UCSD-AML1 (cell line): ENCODE measurements around the gene MYO7B.

Experiments used
- DNase-seq: peaks from one replicate; lab custom pipeline; 2025; ENCODE audit not compliant: unreplicated experiment; lab: John Stamatoyannopoulos, UW

The MYO7B gene

DNA sequence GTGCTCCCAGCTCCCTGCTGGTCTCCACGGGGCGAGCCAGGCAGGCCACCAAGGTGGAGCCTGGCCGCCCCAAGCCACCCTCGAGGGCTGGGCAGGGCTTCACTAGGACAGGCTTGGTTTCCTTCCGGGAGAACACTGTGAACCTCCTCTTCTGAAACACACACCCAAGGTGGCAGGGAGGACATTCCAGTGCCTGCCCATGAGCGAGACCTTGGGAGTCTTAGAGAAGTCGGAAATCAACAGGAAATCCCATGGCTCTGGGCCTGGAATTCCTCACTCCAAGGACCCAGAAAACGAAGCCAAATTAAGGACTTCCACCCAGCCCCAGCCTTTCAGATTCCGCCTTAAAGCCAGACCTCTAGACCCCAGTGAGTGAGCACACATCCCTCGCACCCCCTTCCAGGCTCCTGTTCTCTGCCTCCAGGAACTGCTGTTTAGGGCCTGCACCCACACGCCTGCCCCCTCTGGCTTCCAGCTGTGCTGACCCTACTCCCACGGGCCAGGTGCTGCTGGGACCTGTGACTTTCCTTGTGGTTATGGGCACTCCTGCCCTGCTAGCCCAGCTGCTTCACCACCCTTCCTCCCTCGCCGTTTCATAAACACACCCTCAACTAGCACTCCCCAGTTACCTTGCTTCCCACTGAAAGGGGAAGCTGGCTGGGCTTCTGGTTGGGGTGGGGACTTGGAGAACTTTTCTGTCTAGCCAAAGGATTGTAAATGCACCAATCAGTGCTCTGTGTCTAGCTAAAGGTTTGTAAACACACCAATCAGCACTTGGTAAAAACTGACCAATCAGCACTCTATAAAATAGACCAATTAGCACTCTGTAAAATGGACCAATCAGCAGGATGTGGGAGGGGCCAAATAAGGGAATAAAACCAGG, 124.2 kb downstream of the MYO7B start:
- DNase-seq = peak; percentile 44

DNA sequence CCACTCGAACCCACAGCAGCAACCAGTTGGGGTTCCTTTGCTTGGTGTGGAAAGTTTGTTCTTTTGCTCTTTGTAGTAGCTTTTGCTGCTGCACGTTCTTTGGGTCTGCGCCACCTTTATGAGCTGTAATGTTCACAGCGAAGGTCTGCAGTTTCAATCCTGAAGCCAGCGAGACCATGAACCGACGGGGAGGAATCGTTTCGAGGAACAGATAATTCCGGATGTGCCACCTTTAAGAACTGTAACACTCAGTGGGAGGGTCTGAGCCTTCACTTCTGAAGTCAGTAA, 124.8 kb downstream of the MYO7B start:
- DNase-seq = no peak

DNA sequence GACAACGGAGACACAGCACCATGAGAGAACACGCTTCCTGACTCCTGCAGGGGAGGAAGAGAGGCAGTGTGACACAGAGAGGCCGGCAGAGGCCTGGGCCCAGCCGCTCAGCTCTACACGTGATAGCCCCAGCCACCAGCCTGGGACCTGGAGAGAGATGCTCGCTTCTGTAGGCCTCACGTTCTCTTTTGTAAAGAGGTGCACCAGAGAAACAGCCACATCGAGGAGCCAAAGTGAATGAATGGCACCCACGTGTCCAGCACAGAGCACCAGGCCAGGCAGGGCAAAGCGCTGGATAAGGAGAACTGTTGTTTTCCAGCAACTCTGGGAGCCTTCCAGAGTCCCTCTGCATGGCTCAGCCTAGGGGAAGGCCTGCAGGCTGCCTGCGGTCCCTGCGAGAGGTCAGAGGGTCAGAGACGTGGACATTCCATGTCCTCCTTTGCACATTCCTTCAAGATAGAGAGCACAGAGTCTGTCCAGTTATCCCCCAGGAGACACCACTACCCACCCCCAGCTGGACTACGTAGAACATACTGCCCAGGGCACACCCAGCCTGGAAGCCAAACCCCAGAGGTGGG, 125.7 kb downstream of the MYO7B start:
- DNase-seq = no peak

- no peak for DNase-seq
Measured at GRCh38 chr2:127661949-127662510, 126.5 kb downstream of the MYO7B start.

DNA sequence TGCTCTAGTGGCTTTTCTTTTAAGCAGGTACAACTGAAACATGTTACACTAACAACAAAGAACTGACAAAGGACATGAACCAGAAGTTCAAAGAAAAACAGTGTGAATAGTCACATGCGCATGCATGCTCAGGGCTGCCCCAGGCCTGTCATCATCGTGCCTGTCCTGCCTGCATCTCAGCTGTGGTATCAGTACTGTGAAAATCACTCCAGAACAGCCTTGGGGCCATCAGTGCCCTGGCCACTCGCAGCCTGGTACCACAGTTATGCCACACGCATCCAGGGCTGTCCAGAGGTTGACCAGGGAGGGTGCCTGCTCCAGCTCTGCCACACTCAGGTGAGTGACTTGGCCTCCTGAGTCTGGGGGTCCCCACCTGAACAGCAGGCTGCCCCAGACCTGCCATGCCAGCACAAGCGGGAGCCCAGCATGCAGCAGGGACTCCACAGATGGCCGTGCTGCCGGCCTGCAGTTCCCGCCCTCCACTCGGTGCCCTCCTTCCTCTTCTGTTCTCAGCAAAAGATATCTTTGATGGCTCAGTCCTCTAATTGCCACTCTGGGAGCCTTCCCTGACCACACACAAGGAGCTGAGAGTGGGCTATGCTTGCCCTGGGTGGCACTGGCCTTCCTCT, 127.6 kb downstream of the MYO7B start:
- DNase-seq = no peak

DNA sequence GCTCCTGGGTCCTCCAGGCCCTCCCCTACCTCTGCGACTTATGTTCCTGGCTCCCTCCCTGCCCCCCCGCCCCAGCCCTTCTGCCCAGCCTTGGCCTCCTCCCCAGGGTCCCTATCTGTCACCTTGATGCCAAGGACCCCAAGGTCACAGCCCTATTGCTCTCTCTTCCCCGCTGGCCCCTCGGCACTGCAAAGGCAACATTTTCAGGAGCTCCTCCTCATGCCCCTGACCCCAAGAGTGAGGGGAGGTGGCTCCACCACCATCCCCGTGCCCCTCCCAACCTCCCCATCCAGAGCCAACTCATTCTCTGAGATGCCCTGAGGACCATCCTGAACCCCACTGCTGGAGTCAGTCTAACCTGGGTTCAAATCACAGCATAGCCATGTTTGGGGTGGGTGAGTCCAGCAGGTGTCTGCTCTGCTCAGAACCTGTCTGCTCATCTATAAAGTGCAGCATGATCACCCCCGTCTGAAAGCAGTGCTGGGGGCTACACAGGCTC, 128.1 kb downstream of the MYO7B start:
- no peak for DNase-seq

- DNase-seq = no peak
Measured at GRCh38 chr2:127664065-127664894, 128.8 kb downstream of the MYO7B start.

DNA sequence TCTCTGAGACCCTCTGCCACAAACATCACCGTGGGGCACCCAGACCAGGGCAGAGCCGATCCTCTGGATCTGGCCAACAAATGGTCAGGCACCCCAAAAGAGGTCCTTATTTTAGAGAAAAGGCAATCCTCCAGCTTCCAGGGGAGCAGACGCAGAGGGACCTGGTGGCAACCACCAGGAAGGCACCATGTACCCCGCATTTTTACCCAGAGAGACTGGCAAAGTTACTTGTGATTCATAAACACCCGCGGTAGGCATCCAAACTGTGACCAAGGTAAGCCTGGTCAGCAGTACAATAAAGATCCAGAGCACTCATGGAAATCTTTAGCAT, 129.4 kb downstream of the MYO7B start:
- DNase-seq = no peak

DNA sequence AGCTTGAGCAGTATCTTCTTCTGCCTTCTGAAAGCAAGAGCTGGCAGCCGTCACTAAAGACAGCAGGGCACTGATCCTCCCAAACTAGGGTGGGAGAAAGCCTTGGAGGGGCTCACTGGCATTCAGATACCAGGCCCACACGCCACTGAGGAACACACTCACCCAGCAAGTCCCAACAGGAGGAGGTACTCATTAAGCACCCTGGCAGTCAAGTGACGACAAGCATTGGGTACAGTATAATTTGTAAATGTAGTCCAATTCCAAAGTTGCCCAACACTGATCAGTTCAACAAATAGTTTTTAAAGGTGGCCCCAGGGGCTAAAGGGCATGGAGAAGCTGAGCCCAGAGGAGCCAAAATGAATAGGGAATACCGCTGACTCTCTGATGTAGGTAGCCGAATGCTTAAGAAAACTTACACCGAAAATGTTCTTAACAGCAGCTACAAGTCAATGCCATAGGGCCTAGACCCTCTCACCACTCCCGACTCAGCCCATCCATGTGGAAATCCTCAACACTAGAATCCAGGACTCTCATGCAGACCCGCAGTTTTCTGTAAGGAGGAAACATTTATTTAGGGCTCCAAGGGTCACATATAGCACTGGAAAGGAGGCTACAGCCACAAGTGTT, 129.9 kb downstream of the MYO7B start:
- no peak for DNase-seq

- no peak for DNase-seq
Measured at GRCh38 chr2:127669056-127669455, 133.6 kb downstream of the MYO7B start.

DNA sequence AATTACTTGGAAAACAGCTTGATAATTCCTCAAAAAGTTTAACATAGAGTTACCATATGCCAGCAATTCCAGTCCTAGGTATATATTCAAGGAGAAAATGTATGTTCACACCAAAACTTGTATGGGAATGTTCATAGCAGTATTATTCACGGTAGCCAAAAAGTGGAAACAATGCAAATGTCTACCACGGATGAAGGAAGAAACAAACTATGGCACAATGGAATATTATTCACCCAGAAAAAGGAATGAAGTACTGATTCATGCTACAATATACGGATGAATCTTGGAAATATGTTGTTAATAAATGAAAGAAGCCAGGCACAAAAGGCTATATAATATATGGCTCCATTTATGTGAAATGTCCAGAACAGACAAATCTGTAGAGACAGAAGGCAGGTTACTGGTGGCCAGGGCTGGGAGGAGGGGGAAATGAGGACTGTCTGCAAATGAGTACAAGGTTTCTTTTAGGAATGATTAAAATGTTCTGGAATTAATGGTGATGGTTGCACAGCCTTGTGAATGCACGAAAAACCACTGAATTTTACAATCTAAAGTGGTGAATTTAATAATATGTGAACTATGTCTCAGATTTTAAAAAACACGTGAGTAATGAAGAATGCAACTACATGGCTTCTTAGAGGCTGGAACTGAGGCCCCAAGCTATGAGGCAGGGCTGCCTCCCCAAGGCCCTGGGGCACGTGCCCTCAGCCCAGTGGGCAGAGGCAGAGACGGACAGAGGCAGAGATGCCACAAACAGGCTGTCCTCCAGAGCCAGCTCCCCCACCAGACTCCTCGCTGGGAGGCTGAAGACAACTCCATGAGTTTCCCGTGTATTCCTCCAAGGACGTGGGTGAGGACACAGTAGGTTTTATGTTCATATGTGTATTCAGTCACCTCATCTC, 134.8 kb downstream of the MYO7B start:
- no peak for DNase-seq

- DNase-seq = no peak
Measured at GRCh38 chr2:127670957-127671290, 135.4 kb downstream of the MYO7B start.

DNA sequence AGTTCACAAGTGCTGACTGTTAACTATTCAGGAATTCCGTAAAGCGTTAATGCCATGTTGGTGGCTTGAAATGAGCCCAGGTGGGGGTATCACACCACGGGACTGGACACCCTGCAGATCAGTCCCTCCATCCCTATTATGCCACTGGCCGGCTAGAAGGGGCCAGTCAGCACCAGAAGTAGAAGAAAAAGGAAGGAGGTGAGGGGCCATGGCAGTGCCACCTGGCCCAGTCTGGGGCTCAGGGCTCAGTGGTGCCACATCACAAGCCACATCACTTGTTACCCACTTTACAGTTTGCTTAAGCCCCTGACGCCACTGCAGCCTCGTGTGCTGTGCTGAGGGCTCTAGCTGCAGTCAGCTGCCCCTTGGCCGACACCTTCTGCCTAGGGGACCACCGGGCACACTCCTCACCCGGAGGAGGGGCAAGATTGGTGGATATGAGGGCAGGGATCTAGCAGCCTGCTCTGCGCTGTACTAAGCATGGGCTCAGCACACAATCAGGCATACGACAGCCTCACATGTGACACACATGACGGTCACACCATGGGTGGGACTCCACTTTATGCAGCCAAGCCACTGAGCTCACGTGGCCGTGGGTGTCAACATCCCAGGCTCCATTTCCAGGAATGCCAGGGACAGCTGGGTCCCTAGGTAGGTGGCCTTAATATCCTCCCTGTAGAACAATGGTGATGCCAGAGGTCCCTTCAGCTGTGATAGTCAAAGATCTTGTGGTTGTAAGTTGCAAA, 136.2 kb downstream of the MYO7B start:
- DNase-seq = no peak

DNA sequence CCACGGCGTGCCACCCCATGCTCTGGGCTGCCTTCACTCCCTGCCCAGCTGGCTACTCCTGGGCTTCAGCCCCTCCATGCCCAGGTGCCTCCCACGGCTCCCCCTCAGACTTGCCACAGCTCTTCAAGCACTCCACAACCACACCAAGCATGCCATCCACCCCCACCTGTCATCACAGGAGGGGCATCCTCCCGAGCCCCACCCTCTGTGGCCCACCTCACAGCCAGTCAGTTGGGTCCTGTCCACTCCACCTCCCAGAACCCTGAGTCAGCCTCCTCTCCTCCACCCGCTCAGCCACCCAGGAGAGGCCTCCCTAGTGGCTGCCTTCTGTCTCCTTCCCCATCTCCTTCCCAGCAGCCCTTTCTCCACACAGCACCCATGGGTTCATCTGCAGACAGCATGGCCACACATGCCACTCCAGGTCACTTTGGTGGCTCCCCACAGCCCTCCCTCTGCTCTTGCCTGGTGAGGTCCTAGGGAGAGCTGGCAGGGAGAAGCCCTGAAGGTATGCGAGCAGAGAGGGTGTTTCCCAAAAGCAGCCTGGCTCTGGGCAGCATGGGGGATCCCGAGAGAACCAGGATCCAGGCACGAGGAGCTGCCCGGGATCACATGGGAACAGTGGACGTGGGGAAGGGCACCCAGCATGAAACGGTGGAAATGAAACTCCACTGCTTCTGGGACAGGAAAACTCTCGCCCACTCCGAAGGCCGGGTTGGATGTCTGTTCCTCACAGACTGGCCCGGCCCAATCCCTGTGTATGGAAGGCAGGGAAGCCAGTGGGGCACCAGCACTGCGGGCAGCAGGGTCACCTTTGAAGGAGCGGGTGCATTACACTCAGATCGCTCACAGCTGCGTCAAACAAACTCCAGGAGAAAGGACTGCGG, 137.1 kb downstream of the MYO7B start:
- DNase-seq = no peak

- no peak for DNase-seq
Measured at GRCh38 chr2:127673291-127674069, 138.0 kb downstream of the MYO7B start.

GRCh38 chr2:127674241-127675209, 139.0 kb downstream of the MYO7B start:
- DNase-seq = no peak
